Bladder microvascular endothelial cell (primary cell): ENCODE results near the gene PRRT2. TPM values are rescaled to one million over a fixed set of nuclear protein-coding genes. Genes with fewer than 3 reads are reported as not detected.

ENCODE experiments used
- total RNA-seq: library from RNA; depleted of rRNA; stranded (reverse); fragments of >200 nt; gene quantifications from 2 replicates; pipeline ENCODE4 v1.2.3, GENCODE V29; 2014

PRRT2 gene
- 0.25 TPM in 1 of 2 replicates, not detected in the other for total RNA-seq

DNA sequence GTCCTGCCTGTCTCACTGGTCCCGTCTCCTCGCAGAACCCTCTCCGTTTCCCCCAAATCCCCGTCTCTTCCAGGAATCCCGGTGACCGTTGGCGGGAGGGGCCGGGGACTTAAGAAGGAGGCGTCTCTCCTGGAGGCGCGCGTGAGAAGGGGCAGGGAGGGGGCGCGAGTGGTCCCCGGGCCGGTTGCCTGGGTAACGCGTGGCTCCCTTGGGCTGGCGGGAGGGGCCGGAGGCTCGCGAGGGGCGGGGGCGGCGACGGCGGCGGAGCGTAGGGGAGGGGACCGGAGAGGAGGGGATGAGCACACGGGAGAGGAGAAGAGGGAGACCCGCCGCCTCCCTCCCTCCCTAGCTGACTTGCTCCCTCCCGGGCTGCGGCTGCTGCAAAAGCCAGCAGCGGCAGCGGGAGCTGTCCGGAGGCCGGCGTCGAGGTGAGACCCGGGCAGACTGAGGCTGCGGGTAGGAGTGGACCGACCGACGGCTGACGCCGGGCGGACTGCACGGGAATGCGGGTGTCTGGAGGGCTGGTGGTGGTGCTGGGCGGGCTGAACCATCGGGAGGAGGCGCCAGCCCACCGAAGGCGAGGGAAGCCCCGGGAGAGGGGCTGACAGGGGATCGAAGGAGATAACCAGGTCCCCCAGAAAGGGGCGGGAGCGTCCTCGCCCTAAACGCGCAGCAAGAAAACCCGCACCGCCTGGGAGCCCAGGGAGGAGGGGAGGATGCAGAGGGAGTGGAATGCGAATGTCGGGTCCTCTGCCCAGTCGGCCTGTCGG lies at the start of gene PRRT2:
Gene PRRT2, plus strand, starts transcription at position 298 of the 770 bp plus-strand sequence. CDS start 862 bp downstream, outside the sequence.

GRCh38 chr16:29777576-29778350 lies 34.2 kb upstream of the PRRT2 start, which contains the start of gene ZG16:
Gene ZG16, plus strand, starts transcription at chr16:29778256. Its CDS starts 1,011 bp downstream, at chr16:29779267.

DNA sequence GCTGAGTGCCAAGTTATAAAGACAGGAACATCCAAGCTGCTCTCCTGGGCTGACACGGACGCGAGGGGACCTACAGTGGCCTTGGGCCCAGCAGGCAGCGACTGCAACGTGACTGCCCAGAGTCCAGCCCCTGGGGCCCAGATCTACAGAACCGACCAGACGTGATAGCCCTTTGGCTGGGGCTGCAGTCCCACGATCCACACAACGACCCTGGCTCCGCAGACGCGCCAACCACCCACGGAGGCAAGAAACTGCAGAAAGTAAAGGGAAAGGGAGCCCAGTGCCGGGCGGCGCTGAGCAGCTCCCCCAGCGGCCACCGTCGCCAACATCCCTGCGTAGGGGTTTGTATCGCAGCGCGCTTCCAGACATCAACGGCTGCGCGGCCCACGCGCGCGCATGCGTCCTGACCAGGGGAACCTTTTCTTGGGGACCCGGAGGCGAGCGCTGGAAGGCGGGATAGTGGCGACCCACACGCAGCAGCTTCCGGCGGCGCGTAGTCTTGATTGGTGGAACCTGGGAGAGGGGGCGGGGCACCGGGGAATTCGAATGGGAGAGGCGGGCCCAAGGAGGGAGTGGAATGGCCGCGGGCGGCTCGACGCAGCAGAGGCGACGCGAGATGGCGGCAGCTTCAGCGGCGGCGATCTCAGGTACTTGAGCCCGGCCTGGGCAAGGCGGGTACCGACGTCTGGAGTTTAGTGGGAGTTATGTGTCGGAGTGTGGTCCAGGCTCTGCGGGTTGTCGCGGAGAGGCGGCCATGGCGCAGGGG lies 21.6 kb upstream of the PRRT2 start, which contains the start of gene KIF22:
Gene KIF22, plus strand, starts transcription at position 569 of the 766 bp plus-strand sequence. Its CDS starts 9 bp downstream, at position 578.

DNA sequence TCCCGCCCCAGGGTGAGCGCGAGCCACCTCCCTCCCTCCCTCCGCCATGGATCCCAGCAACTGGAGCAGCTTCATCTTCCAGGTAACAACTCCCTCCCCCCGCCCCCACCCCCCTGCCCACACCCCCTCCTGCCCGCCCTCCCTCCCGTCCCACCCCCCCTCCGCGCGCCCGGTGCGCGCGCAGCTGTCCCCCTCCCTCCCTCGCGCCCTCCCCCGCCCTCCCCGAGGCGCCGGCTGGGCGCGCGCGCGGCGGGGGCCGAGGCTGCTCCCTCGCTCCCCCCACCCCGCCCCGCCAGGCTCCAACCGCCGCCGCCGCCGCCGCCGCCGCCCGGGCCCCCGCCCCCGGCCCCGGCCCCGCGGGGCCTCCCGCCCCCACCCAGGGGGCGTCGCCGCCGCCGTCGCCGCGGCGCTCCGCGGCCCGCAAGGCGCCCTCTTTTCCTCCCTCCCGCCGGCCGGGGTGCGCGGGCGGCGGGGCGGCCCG lies 5.9 kb upstream of the PRRT2 start, which contains the start of gene MAZ:
Gene MAZ, plus strand, starts transcription at position 431 of the 481 bp plus-strand sequence. CDS start 173 bp downstream, outside the sequence.

DNA sequence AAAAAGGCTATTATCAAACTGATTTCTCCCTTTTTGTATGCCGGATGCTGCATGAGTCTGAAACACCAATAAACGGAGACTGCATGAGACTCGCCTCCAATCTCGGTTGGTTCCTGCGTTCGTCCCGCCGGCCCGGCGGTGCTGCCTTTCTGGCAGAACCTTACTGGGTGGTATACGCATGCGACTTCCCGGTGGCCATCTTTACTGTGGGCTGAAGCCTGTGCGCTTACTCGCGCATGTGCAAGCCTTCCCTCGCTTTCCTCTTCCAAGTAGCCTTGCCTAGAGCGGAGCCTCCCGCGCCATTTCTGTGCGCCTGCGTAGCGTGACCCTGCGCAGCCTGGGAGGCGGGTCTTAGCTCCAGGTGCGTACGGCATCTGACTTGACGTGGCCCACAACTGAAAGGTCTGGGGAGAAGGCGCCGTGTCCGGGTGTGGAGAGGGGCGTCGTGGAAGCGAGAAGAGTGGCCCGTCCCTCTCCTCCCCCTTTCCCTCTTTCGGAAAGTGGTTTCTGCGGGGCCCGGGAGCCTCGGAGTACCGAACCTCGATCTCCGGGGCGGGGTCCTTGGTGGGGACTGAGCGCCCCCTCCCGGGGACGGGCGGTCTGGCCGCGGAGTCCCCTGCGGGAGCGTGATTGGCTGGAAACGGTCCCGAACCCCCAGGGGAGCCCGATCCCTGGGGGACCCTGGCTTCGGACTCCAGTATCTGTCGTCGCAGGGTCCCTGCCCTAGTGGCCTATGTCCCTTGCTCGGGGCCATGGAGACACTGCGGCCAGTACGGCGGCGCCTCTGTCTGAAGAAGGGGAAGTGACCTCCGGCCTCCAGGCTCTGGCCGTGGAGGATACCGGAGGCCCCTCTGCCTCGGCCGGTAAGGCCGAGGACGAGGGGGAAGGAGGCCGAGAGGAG lies 4.0 kb downstream of the PRRT2 start, which contains the start of gene PAGR1:
Gene PAGR1, plus strand, starts transcription at position 360 of the 901 bp plus-strand sequence. Its CDS starts 374 bp downstream, at position 734.

DNA sequence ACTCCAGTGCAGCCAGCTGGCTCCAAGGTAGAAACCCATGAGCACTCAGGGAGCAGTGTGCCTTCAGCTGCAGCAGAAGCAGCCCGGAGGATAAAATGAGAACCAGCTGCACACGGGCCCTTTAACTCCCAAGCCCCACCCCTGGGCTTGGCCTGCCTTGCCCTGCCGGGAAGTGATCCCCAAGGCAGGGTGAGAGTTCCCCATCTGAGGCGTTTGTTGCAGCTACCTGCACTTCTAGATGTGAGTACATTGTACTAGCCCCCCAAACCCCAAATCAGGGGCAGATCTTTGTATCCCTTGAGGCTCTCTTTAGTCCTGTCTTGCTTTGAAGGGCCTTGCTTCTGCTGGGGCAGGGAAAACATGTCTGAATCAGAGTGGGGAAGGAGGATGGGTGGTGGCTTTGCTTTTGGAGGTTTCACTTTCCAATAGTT lies 8.3 kb downstream of the PRRT2 start, which contains the start of gene MVP:
Gene MVP, plus strand, starts transcription at position 192 of the 431 bp plus-strand sequence. CDS start 10,088 bp downstream, outside the sequence.

GRCh38 chr16:29862884-29863668 lies 51.1 kb downstream of the PRRT2 start, which contains the start of gene CDIPT:
Gene CDIPT, minus strand, starts transcription at chr16:29863226. Its CDS starts 369 bp downstream, at chr16:29862857.

Other genes starting within 250 kb of the PRRT2 start
- not detected in 2 replicates for gene SPN, start 148.9 kb upstream of the PRRT2 start, total RNA-seq
- gene QPRT, start 133.0 kb upstream of the PRRT2 start, total RNA-seq, result 0.81 TPM in 1 of 2 replicates, not detected in the other
- not detected in 2 replicates for gene C16orf54, start 66.2 kb upstream of the PRRT2 start, total RNA-seq
- not detected in 2 replicates for gene ZG16, start 33.9 kb upstream of the PRRT2 start, total RNA-seq
- 38.6 and 60.5 TPM in 2 replicates for gene KIF22, start 21.4 kb upstream of the PRRT2 start, total RNA-seq
- gene MAZ, start 5.7 kb upstream of the PRRT2 start, total RNA-seq, result 171 and 211 TPM in 2 replicates
- 15.1 and 15.4 TPM in 2 replicates for gene PAGR1, start 4.0 kb downstream of the PRRT2 start, total RNA-seq
- gene MVP, start 8.3 kb downstream of the PRRT2 start, total RNA-seq, result 223 and 253 TPM in 2 replicates
- gene CDIPT, start 51.0 kb downstream of the PRRT2 start, total RNA-seq, result 63.0 and 90.8 TPM in 2 replicates
- gene SEZ6L2, start 87.4 kb downstream of the PRRT2 start, total RNA-seq, result 0.65 and 5.9 TPM in 2 replicates
- gene ASPHD1, start 88.3 kb downstream of the PRRT2 start, total RNA-seq, result 0.32 and 0.63 TPM in 2 replicates
- 2.9 and 7.9 TPM in 2 replicates for gene KCTD13, start 114.0 kb downstream of the PRRT2 start, total RNA-seq
- gene TMEM219, start 149.9 kb downstream of the PRRT2 start, total RNA-seq, result 52.2 and 80.0 TPM in 2 replicates
- gene TAOK2, start 161.7 kb downstream of the PRRT2 start, total RNA-seq, result 98.1 and 119 TPM in 2 replicates
- 6.6 and 8.2 TPM in 2 replicates for gene HIRIP3, start 183.4 kb downstream of the PRRT2 start, total RNA-seq
- gene INO80E, start 184.0 kb downstream of the PRRT2 start, total RNA-seq, result 13.9 and 20.0 TPM in 2 replicates
- gene DOC2A, start 198.8 kb downstream of the PRRT2 start, total RNA-seq, result 0.32 and 0.63 TPM in 2 replicates
- gene C16orf92, start 211.0 kb downstream of the PRRT2 start, total RNA-seq, result not detected in 2 replicates
- 0.16 TPM in 1 of 2 replicates, not detected in the other for gene TLCD3B, start 219.1 kb downstream of the PRRT2 start, total RNA-seq